ENCODE results near the gene RBFOX2.

DNA sequence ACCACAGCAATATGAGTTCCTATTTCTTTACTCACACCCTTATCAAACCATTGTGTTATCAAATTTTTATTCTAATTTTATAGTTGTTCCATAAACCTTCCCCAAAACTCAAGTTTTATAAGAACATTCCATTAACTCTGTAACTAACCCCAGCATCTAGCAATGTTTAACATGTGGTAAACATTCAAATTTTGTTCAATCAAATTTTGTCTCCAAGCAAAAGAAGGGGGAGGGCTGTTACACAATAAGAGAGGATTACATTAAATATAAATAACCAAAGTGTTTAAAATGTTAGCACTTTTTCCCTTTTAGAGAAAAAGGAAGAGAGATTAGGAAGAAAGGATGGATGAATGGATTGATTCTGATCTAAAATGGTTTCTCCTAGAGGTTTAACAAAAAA lies 20.5 kb downstream of the RBFOX2 start:
- TF ChIP-seq STAT1 (conservative IDR thresholded peaks at IDR 0.05) (no peak), EZH2 (IDR thresholded peaks at IDR 0.05; ENCODE audit: borderline replicate concordance, control insufficient read depth, low read depth, low read length) (no peak), NFIC (IDR thresholded peaks at IDR 0.05; ENCODE audit: low read depth, low read length) (no peak)

All from GM12878 (cell line).